IMR-90 (cell line): ENCODE data around the gene RCBTB1. TPM values are rescaled to one million over a fixed set of nuclear protein-coding genes. Genes with fewer than 3 reads are reported as not detected.

Experiments used
- ATAC-seq: fragments of 200-7000 bp; cut with Tn5 transposase; 2 replicates; pipeline ENCODE4 v1.9.1; 2020; ENCODE audit warnings: low read depth, mild to moderate bottlenecking, moderate library complexity
- BruUV-seq: library from RNA; stranded (reverse); fragments of 400-500 nt; replicated peaks from 2 replicates; lab custom pipeline; 2021; lab: Mats Ljungman, UMichigan
- CTCF ChIA-PET: fragments of 300-600 bp; formaldehyde crosslinking; extraction: SDS; loops from one replicate; lab custom pipeline; 2021; ENCODE audit warnings: antibody characterized with exemption; lab: Yijun Ruan, JAX
- POLR2A ChIA-PET: fragments of 300-600 bp; sonication (Branson Sonifier 250); formaldehyde crosslinking; loops from one replicate; lab custom pipeline; 2022; ENCODE audit warnings: antibody characterized with exemption; ENCODE audit not compliant: unreplicated experiment; lab: Charles Lee
- DNase-seq: peaks from one replicate; pipeline ENCODE4 v3.0.0; 2013
- H2AFZ ChIP-seq: replicated peaks from 2 replicates; pipeline ENCODE3; 2013; ENCODE audit warnings: low read length, mild to moderate bottlenecking; ENCODE audit not compliant: poor library complexity
- H2AK5ac ChIP-seq: 2 replicates; pipeline ENCODE4 v1.6.1; 2013; ENCODE audit warnings: low read depth, low read length, inconsistent platforms
- H2AK9ac ChIP-seq: replicated peaks from 2 replicates; pipeline ENCODE3; 2013; ENCODE audit warnings: mild to moderate bottlenecking, low read depth, low read length, moderate library complexity; ENCODE audit not compliant: poor library complexity
- H2BK120ac ChIP-seq: 2 replicates; pipeline ENCODE4 v1.6.1; 2013; ENCODE audit warnings: low read depth, low read length, inconsistent platforms
- H2BK15ac ChIP-seq: 3 replicates; pipeline ENCODE4 v1.6.1; 2013; ENCODE audit warnings: low read depth, low read length, inconsistent platforms
- H2BK20ac ChIP-seq: 2 replicates; pipeline ENCODE4 v1.6.1; 2013; ENCODE audit warnings: low read depth, mild to moderate bottlenecking, inconsistent platforms, low read length, moderate library complexity
- H2BK5ac ChIP-seq: 2 replicates; pipeline ENCODE4 v1.6.1; 2013; ENCODE audit warnings: mild to moderate bottlenecking, low read depth, low read length, inconsistent platforms; ENCODE audit not compliant: poor library complexity, severe bottlenecking
- H3K14ac ChIP-seq: replicated peaks from 2 replicates; pipeline ENCODE4 v1.6.1; 2013; ENCODE audit warnings: low read depth, low read length, inconsistent platforms
- H3K18ac ChIP-seq: 2 replicates; pipeline ENCODE4 v1.6.1; 2013; ENCODE audit warnings: low read depth, low read length, control low read depth
- H3K23ac ChIP-seq: 2 replicates; pipeline ENCODE4 v1.6.1; 2013; ENCODE audit warnings: low read depth, low read length, inconsistent platforms
- H3K27ac ChIP-seq: 2 replicates; pipeline ENCODE4 v1.5.1; 2013; ENCODE audit warnings: mild to moderate bottlenecking, control low read depth, low read length; ENCODE audit not compliant: insufficient read depth
- H3K27me3 ChIP-seq: 2 replicates; pipeline ENCODE4 v1.6.1; 2013; ENCODE audit warnings: low read length; ENCODE audit not compliant: control insufficient read depth, insufficient read depth
- H3K36me3 ChIP-seq: 2 replicates; pipeline ENCODE4 v1.6.1; 2013; ENCODE audit warnings: low read length, mixed read lengths; ENCODE audit not compliant: control insufficient read depth, insufficient read depth
- H3K4ac ChIP-seq: 2 replicates; pipeline ENCODE4 v1.6.1; 2013; ENCODE audit warnings: low read depth, low read length, inconsistent platforms
- H3K4me1 ChIP-seq: 2 replicates; pipeline ENCODE4 v1.6.1; 2013; ENCODE audit warnings: low read length, mixed read lengths; ENCODE audit not compliant: control insufficient read depth, insufficient read depth
- H3K4me2 ChIP-seq: 2 replicates; pipeline ENCODE4 v1.6.1; 2013; ENCODE audit warnings: low read depth, mild to moderate bottlenecking, control low read depth, low read length, moderate library complexity
- H3K4me3 ChIP-seq: 2 replicates; pipeline ENCODE4 v1.5.1; 2013; ENCODE audit warnings: low read depth, mild to moderate bottlenecking, control low read depth, low read length, moderate library complexity; ENCODE audit not compliant: insufficient read depth
- H3K56ac ChIP-seq: 2 replicates; pipeline ENCODE4 v1.6.1; 2013; ENCODE audit warnings: low read length, inconsistent platforms; ENCODE audit not compliant: insufficient read depth; ENCODE audit errors: extremely low read depth
- H3K79me1 ChIP-seq, 2 experiments: 2 replicates each; pipeline ENCODE4 v1.6.1; 2013; ENCODE audit warnings: low read length in 2 of 2, inconsistent platforms in 1 of 2, low read depth in 1 of 2
- H3K9ac ChIP-seq: 2 replicates; pipeline ENCODE4 v1.6.1; 2013; ENCODE audit warnings: low read depth, low read length, control low read depth
- H3K9me1 ChIP-seq: 2 replicates; pipeline ENCODE4 v1.6.1; 2013; ENCODE audit warnings: low read length, inconsistent platforms; ENCODE audit not compliant: insufficient read depth
- H3K9me3 ChIP-seq: 2 replicates; pipeline ENCODE4 v1.6.1; 2013; ENCODE audit warnings: low read length; ENCODE audit not compliant: control insufficient read depth, insufficient read depth
- H4K20me1 ChIP-seq: 2 replicates; pipeline ENCODE4 v1.6.1; 2013; ENCODE audit warnings: low read length, inconsistent platforms; ENCODE audit not compliant: insufficient read depth
- H4K5ac ChIP-seq: 2 replicates; pipeline ENCODE4 v1.6.1; 2013; ENCODE audit warnings: mild to moderate bottlenecking, low read depth, low read length, control low read depth
- H4K8ac ChIP-seq, 2 experiments: 2 replicates each; pipeline ENCODE4 v1.6.1; 2013; ENCODE audit warnings: low read depth in 2 of 2, low read length in 2 of 2, control low read depth in 1 of 2, inconsistent platforms in 1 of 2
- H4K91ac ChIP-seq: 2 replicates; pipeline ENCODE4 v1.6.1; 2013; ENCODE audit warnings: low read depth, low read length, inconsistent platforms; ENCODE audit not compliant: insufficient read depth
- CEBPB ChIP-seq: IDR thresholded peaks from 2 replicates; pipeline ENCODE4 v1.6.1; 2012; ENCODE audit warnings: low read depth, low read length, improper control_type of control experiment
- CHD1 ChIP-seq: IDR thresholded peaks from 2 replicates; pipeline ENCODE4 v1.6.1; 2012; ENCODE audit warnings: low read depth, low read length, improper control_type of control experiment
- RAD21 ChIP-seq: IDR thresholded peaks from 2 replicates; pipeline ENCODE4 v1.6.1; 2012; ENCODE audit warnings: low read length, improper control_type of control experiment
- RFX5 ChIP-seq: IDR thresholded peaks from 2 replicates; pipeline ENCODE4 v1.8.0; 2012; ENCODE audit warnings: low read depth, mild to moderate bottlenecking, low read length, moderate library complexity
- WGBS, 2 experiments: methylation state at CpG; one replicate each; pipeline versions ENCODE4 v1.1.5 to v1.1.7; 2013; ENCODE audit warnings: missing lambda C conversion rate in 2 of 2; ENCODE audit not compliant: insufficient read length in 1 of 2; ENCODE audit errors: extremely low coverage in 2 of 2; 5-methylcytosine and 5-hydroxymethylcytosine counted together
- dilution Hi-C: fragments of 300-500 bp; cut with HindIII; formaldehyde crosslinking; loops from one replicate; pipeline ENCODE4 v1.14.3; 2018; ENCODE audit warnings: low sequenced_read_pairs; ENCODE audit not compliant: unreplicated experiment
- in situ Hi-C: fragments of 300-500 bp; cut with MboI; formaldehyde crosslinking; loops from 3 replicates; pipeline ENCODE4 v1.14.3; 2019; ENCODE audit warnings: low sequenced_read_pairs, inconsistent platforms, mixed read lengths
- intact Hi-C: fragments of 100-400 bp; cut with micrococcal nuclease; formaldehyde crosslinking; loops from 2 replicates; pipeline ENCODE4 v1.10.0; 2022
- polyA plus RNA-seq, 3 experiments: library from polyadenylated mRNA; depleted of rRNA; stranded (reverse); fragments of >200 nt; gene quantifications; 2 replicates each; pipeline ENCODE4 v1.2.3, GENCODE V29; 2012; ENCODE audit warnings: low replicate concordance in 1 of 3
- total RNA-seq: library from RNA; depleted of rRNA; stranded (reverse); fragments of >200 nt; gene quantifications from 2 replicates; pipeline ENCODE4 v1.2.3, GENCODE V29; 2012

RCBTB1 gene
- total and polyA plus RNA-seq, 2 of the 4 experiments (the other 2 are of a cell fraction), result 11.3 to 11.6 TPM

- no TSS peak for BruUV-seq
- Histone ChIP-seq H3K9me3 (no peaks in the 10 kb centered on the region), H2BK120ac (no peak overlapping the region), H4K20me1 (no peaks in the 10 kb centered on the region), H2BK15ac (no peak overlapping the region), H3K4me3 (no peak overlapping the region), H3K4me1 (no peaks in the 10 kb centered on the region), H2AFZ (no peak overlapping the region), H2AK9ac (no peak overlapping the region), H3K27ac (no peak overlapping the region), H2BK5ac (no peak overlapping the region), H3K4me2 (no peak overlapping the region), H3K56ac (no peak overlapping the region), H2BK20ac (no peak overlapping the region), H4K5ac (no peak overlapping the region), H3K79me1 (peaks cover 0 to 4% of the 10 kb centered on the region in 2 experiments; a peak in 1 of 4 replicates), H3K4ac (no peak overlapping the region), H3K27me3 (no peaks in the 10 kb centered on the region), H3K18ac (no peak overlapping the region), H4K91ac (no peak overlapping the region), H3K14ac (no peak overlapping the region), H3K9ac (no peak overlapping the region), H3K23ac (no peak overlapping the region), H2AK5ac (no peak overlapping the region), H4K8ac (no peak overlapping the region), H3K36me3 (peaks cover 27% of the 10 kb centered on the region), H3K9me1 (no peaks in the 10 kb centered on the region)
- DNase-seq (no peak), ATAC-seq (no peak)
- in situ Hi-C loops (no loop called here), intact Hi-C loops (no loop called here), dilution Hi-C loops (no loop called here)
- WGBS, 2 experiments, result 92% methylated on average over 2 of the region's 9 CpGs; no CpG with 5 or more reads in 1 of the 2 experiments
- TF ChIP-seq CEBPB, result no peak
- no peak for TF ChIP-seq RAD21
- TF ChIP-seq RFX5, result no peak
- no peak for TF ChIP-seq CHD1
- ChIA-PET POLR2A (no interaction called here), CTCF (no interaction called here)
Observed at GRCh38 chr13:49546561-49546960, 38.8 kb downstream of the RCBTB1 start.
